H1 (cell line): ENCODE results near the gene RNF215. TPM values are rescaled to one million over a fixed set of nuclear protein-coding genes. Genes with fewer than 3 reads are reported as not detected.

Experiments used
- BACH1 ChIP-seq: IDR thresholded peaks from 2 replicates; pipeline ENCODE4 v1.6.1; 2012; ENCODE audit warnings: low read length, improper control_type of control experiment
- CHD2 ChIP-seq: IDR thresholded peaks from 2 replicates; pipeline ENCODE4 v1.6.1; 2012; ENCODE audit warnings: low read length, improper control_type of control experiment
- SP2 ChIP-seq: IDR thresholded peaks from 2 replicates; pipeline ENCODE4 v1.6.1; 2012; ENCODE audit warnings: mild to moderate bottlenecking, low read length, inconsistent platforms
- ZNF274 ChIP-seq: IDR thresholded peaks from 2 replicates; pipeline ENCODE4 v1.7.0; 2012; ENCODE audit warnings: low read length, borderline replicate concordance; ENCODE audit errors: extremely low read depth
- polyA plus RNA-seq, 7 experiments: library from polyadenylated mRNA; depleted of rRNA in 3 of 7; stranded (reverse) in 5 of 7; unstranded in 2 of 7; fragments of >200 nt in 5 of 7; fragments of 200-250 nt in 2 of 7; gene quantifications; 1 replicate in 5 of 7; 2 replicates in 1 of 7; 4 replicates in 1 of 7; pipeline versions ENCODE4 v1.2.1 to v1.2.3, GENCODE V29; 2011 to 2013; ENCODE audit warnings: missing spikeins in 2 of 7, mixed read lengths in 2 of 7
- total RNA-seq: library from RNA; stranded (reverse); fragmentation: NEBNext Ultra II Directional; extraction: Animal tissue kit (Norgen Biotek cat#: 25700); gene quantifications from 2 replicates; pipeline ENCODE4 v1.2.1, GENCODE V29; 2021
- TF ChIP-seq, protein P1 (sequence below): fragments of 300-600 bp; sonication (generic); IDR thresholded peaks from 2 replicates; pipeline ENCODE4 v1.7.1; 2012; ENCODE audit warnings: low read length, moderate library complexity, mild to moderate bottlenecking, inconsistent platforms; ENCODE audit not compliant: insufficient replicate concordance

RNF215 gene
- total and polyA plus RNA-seq, 2 of the 8 experiments (the other 6 are each of a cell fraction or from before 2014, with no cell fraction given) = 13.1 to 19.0 TPM

DNA sequence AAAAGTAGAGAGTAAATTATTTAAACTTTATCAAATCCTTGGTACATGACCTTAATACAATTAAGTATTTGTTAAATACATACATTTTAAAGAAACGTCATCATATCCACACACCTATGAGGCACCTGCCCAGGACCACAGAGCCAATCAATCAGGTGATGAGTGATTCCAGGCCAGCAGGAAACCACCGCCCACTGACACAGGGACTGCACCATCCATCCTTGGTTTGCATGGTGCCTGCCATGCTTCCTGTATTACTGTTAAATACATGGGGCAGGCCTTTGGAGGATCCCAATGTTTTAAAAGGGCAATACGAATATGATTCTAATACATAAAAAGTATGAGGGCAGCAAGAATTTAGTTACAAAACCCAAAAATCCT, 53.5 kb downstream of the RNF215 start (continued):
- TF ChIP-seq, protein P1, sequence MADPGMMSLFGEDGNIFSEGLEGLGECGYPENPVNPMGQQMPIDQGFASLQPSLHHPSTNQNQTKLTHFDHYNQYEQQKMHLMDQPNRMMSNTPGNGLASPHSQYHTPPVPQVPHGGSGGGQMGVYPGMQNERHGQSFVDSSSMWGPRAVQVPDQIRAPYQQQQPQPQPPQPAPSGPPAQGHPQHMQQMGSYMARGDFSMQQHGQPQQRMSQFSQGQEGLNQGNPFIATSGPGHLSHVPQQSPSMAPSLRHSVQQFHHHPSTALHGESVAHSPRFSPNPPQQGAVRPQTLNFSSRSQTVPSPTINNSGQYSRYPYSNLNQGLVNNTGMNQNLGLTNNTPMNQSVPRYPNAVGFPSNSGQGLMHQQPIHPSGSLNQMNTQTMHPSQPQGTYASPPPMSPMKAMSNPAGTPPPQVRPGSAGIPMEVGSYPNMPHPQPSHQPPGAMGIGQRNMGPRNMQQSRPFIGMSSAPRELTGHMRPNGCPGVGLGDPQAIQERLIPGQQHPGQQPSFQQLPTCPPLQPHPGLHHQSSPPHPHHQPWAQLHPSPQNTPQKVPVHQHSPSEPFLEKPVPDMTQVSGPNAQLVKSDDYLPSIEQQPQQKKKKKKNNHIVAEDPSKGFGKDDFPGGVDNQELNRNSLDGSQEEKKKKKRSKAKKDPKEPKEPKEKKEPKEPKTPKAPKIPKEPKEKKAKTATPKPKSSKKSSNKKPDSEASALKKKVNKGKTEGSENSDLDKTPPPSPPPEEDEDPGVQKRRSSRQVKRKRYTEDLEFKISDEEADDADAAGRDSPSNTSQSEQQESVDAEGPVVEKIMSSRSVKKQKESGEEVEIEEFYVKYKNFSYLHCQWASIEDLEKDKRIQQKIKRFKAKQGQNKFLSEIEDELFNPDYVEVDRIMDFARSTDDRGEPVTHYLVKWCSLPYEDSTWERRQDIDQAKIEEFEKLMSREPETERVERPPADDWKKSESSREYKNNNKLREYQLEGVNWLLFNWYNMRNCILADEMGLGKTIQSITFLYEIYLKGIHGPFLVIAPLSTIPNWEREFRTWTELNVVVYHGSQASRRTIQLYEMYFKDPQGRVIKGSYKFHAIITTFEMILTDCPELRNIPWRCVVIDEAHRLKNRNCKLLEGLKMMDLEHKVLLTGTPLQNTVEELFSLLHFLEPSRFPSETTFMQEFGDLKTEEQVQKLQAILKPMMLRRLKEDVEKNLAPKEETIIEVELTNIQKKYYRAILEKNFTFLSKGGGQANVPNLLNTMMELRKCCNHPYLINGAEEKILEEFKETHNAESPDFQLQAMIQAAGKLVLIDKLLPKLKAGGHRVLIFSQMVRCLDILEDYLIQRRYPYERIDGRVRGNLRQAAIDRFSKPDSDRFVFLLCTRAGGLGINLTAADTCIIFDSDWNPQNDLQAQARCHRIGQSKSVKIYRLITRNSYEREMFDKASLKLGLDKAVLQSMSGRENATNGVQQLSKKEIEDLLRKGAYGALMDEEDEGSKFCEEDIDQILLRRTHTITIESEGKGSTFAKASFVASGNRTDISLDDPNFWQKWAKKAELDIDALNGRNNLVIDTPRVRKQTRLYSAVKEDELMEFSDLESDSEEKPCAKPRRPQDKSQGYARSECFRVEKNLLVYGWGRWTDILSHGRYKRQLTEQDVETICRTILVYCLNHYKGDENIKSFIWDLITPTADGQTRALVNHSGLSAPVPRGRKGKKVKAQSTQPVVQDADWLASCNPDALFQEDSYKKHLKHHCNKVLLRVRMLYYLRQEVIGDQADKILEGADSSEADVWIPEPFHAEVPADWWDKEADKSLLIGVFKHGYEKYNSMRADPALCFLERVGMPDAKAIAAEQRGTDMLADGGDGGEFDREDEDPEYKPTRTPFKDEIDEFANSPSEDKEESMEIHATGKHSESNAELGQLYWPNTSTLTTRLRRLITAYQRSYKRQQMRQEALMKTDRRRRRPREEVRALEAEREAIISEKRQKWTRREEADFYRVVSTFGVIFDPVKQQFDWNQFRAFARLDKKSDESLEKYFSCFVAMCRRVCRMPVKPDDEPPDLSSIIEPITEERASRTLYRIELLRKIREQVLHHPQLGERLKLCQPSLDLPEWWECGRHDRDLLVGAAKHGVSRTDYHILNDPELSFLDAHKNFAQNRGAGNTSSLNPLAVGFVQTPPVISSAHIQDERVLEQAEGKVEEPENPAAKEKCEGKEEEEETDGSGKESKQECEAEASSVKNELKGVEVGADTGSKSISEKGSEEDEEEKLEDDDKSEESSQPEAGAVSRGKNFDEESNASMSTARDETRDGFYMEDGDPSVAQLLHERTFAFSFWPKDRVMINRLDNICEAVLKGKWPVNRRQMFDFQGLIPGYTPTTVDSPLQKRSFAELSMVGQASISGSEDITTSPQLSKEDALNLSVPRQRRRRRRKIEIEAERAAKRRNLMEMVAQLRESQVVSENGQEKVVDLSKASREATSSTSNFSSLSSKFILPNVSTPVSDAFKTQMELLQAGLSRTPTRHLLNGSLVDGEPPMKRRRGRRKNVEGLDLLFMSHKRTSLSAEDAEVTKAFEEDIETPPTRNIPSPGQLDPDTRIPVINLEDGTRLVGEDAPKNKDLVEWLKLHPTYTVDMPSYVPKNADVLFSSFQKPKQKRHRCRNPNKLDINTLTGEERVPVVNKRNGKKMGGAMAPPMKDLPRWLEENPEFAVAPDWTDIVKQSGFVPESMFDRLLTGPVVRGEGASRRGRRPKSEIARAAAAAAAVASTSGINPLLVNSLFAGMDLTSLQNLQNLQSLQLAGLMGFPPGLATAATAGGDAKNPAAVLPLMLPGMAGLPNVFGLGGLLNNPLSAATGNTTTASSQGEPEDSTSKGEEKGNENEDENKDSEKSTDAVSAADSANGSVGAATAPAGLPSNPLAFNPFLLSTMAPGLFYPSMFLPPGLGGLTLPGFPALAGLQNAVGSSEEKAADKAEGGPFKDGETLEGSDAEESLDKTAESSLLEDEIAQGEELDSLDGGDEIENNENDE = no peak
- no peak for TF ChIP-seq ZNF274
- no peak for TF ChIP-seq BACH1
- no peak for TF ChIP-seq CHD2
- TF ChIP-seq SP2 = no peak
